HG03135 (cell line): ENCODE results near the gene GBP7.
"Not testable (repeated sequence)": the region's sequence is repeated elsewhere in the genome, so short reads cannot be mapped to it uniquely, and the experiment has no call there.

Source experiments
- ATAC-seq: cut with Tn5 transposase; IDR thresholded peaks from one replicate; pipeline ENCODE4 v1.9.1; 2021; ENCODE audit warnings: mild to moderate bottlenecking, moderate library complexity; ENCODE audit not compliant: unreplicated experiment

Gene GBP7, protein sequence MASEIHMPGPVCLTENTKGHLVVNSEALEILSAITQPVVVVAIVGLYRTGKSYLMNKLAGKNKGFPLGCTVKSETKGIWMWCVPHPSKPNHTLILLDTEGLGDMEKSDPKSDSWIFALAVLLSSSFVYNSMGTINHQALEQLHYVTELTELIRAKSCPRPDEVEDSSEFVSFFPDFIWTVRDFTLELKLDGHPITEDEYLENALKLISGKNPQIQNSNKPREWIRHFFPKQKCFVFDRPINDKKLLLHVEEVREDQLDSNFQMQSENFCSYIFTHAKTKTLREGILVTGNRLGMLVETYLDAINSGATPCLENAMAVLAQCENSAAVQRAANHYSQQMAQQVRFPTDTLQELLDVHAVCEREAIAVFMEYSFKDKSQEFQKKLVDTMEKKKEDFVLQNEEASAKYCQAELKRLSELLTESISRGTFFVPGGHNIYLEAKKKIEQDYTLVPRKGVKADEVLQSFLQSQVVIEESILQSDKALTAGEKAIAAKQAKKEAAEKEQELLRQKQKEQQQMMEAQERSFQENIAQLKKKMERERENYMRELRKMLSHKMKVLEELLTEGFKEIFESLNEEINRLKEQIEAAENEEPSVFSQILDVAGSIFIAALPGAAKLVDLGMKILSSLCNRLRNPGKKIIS

DNA sequence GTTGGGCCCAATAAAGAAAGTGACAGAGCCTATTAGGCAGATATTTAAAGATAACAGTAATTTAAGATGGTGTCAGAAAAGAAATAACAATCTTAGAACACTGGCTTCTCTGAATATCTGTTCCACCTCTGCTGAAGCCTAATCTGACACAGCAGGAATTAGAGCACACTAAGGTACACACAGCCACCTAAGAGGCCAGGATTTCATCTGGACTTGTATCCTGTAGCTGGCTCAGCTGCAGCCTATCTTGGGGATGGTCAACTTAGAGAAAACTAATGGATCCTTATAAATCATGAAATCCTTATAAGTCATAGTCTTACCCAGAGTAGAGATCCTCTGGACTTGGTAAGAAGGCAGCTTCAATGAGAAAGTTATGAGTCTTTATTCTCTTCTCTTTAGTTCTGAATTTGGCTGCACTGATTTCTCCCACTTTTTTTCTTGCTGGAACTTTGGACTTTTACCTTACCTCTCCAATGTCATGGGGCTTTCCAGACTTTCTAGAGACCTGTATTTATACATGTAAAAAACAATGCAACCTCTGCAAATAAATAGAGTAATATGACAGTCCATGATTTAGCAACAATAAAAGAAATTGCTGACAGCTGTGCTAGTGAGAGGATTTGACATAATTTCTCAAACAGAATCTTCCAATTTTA lies at the start of gene GBP7:
TSS of gene GBP7 (minus strand) at position 403 of the 656 bp plus-strand sequence. CDS start 4,068 bp downstream, outside the sequence.
- ATAC-seq: no peak

DNA sequence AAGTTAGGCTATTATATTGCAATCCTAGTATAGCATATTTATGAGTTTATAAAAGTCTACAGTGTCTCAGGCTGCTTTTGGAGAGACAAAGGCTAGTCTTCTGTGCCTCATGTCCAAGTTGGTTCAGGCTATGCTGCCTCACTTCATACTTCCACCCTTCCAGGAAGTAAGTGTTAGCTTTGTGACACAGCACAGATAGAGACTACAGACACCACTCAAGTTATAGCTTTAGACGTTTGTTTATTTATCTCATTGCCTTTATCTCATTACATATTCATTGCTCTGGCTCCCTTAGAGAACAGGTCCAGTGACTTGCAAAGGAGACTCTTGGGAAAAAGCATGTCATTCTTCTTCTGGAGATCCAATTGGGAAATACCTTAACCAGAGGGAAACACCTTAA lies 45.5 kb upstream of the GBP7 start:
- no peak for ATAC-seq

DNA sequence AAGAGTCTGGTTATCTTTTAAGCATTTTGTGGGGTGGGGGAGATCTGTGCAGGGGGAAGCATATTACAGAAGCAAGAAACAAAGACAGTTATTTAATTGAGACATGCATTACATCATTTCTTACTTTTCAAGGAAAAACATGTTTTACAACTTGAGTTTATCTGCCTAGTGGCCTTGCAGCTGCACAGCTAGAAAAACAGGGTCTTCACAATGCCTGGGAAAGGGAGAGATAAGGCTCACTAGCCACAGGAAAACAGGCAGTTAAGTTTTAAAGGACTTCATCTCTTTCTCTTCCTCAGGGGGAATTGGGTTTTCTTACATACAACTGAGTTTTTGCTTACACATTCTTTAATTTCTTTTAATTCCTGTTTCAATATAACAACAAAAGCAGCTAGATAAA lies 44.0 kb upstream of the GBP7 start:
- ATAC-seq: not testable (repeated sequence)

DNA sequence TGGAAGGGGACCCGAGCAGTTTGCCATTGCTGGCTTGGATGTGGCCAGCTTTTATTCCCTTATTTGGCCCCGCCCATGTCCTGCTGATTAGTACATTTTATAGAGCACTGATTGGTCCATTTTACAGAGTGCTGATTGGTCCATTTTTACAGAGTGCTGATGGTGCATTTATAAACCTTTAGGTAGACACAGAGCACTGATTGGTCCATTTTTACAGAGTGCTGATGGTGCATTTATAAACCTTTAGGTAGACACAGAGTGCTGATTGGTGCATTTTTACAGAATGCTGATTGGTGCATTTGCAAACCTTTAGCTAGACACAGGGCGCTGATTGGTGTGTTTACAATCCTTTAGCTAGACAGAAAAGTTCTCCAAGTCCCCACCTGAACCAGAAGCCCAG lies 43.1 kb upstream of the GBP7 start:
- not testable (repeated sequence) for ATAC-seq

DNA sequence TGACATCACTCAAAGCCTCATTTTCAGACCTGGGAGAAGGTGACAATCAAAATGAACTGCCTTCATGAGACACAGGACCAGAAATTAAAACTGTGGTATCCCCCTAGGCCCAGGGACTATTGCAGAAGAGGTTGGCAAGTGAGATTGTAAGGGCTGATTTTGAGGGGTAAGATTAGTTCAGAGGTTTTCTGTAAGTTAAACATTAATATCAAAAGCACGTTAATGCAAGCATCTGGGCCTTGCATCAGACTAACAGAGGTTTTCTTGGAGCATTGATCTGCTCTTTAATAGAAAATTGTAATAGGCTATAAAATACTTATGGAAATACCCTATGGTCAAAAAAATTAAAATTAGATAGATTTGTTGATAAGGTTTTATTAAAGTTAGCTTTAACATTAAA lies 37.5 kb upstream of the GBP7 start:
- ATAC-seq: no peak

DNA sequence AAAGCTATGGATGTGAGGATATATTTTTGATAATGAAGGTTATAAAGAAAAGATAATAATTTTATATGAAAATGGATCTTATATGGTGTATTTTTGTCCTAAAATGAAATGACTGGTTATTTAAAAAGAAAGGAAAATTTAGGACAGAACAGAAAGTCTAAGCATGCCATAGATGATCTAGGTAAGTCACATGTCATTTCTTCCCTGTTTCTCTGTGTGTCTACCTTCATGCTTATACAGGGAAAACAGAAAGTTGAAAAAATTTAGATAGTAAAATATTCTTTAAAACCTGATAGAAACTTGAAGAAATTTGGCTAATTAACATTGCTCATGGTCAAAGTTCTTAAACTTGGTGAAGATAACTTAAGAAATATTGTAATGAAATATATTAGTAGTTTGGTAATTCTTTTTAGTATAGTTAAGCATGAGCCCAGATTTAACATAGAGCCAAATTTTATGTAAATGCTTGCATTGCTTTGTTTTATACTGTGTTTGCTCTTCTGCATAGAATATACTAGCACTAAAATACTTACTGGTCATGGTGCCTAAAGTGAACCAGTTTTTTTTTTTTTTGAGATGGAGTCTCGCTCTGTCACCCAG lies 35.3 kb upstream of the GBP7 start:
- ATAC-seq: no peak

DNA sequence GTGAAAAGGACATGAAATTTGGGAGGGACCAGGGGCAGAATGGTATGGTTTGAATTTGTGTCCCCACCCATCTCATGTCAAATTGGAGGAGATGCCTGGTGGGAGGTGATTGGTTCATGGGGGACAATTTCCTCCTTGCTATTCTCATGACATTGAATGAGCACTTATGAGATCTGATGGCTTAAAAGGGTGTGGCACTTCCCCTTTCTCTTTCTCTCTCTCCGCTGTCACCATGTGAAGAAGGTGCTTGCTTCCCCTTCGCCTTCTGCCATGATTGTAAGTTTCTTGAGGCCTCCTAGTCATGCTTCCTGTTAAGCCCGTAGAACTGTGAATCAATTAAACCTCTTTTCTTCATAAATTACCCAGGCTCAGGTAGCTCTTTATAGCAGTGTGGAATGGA lies 30.6 kb upstream of the GBP7 start:
- ATAC-seq: no peak

DNA sequence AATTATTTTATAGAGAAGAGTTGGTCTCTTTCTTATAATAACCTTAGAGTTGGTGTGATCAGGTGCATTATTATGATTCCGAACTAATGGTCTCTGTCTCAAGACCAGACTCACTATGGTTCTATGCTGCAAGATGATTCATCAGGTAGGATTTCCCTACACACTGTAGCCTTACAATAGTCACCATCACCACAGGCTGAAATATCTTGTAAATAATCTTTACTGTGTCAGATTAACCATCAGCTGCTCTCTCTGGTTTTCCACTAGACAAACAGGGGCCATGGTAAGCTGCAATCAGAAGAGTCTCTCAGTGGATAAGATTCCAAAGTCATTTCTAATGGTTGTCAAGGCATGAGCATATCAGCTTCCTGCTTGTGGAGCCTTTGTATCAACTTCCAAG lies 27.4 kb upstream of the GBP7 start:
- ATAC-seq: no peak

DNA sequence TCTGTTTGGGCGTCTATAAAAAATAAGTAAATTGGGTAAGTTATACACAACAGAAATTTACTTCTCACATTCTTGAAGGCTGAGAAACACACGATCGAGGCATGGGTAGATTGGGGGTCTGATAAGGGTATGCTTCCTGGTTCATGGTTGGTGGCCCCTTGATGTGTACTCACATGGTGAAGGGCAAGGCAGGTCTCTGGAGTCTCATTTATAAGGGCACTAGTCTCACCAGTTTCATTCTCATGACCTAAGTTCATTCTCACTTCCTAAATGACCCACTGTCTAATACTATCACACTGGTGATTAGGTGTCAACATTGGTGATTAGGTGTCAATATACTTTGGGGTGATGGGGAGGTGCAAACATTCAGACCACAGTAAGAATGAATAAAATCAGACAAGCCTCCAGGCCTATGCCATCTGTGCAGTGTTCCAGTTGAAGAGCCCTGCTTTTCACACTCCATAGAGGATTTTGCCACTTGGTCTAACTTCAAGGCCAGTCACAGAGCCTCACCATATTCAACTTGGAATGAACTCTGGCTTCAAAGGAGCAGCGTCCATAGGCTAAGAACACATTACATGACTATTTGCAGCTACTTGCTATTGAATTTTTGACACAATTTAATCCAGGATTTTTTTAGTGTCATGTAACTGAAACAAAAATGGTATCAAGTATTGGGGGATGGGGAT lies 25.4 kb upstream of the GBP7 start:
- peak; percentile 75 for ATAC-seq

DNA sequence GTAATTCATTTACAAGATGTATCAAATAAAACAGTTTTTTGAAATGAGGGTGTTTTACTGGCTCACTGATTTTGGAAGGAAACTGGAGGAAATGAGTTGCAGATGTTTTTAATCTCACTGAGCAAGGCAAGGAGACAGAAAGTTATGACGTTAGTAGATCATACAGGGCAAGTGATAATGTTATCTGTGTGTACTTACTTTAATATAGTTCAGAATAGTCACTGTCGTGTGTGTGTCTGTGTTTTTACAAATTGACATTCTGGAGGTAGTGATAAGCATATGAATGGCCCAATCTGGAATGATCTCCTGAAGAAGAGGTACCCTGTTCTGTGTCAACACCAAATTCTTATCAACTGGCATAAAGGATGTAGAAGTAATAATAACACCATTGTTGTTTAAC lies 24.9 kb upstream of the GBP7 start:
- ATAC-seq: no peak

DNA sequence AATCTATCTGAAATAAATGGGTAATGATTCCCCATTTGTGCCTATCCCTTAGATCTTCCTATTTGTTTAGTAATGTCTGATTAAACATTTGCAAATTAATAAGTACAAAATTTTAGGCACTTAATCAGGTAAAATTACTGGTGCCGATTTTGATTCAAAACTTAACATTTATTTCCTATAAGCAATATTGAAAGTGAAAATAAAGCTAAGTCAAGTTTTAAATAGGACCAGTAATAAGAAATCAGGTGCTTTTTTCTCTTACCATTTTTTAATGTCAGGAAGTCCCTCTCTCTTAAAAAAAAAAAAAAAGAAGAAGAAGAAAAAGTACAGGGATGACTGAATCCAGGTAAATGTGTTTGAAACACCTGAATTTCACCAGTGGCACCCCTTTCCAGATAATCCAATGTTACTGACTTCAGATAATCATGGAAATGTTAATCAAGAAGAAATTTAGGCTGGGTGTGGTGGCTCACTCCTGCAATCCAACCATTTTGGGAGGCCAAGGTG lies 23.8 kb upstream of the GBP7 start:
- ATAC-seq: no peak

DNA sequence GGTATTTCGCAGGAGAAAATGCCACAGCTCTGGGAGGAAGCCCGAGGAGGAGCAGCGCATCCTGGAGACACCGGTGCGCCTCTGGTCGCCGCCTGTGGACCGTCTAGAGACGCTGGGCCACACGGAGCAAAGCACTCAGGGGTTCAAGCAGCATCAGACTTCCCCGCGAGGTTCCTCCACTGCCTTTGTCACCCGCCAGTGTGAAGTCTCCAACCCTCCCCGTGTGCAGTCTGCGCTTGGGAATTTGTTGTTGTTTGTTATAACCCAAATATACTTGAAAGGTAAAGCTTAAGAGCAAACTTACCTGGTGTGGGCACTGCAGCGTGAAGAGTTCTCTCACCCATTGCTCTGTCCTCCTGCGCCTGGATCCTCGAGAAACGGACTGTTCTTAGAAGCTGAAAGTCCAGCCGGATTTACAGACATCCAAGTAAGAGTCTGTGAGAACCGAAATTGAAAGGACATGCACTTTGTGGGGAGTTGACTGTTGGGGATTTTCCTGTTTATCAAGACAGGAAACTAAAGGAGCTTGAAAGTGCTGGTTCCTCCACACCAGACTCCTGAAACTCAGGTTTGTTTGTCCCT lies 22.8 kb upstream of the GBP7 start, which contains the start of gene GBP4:
TSS of gene GBP4 (minus strand) at position 452 of the 582 bp plus-strand sequence. CDS start at position 344, 108 bp downstream.
- no peak for ATAC-seq

DNA sequence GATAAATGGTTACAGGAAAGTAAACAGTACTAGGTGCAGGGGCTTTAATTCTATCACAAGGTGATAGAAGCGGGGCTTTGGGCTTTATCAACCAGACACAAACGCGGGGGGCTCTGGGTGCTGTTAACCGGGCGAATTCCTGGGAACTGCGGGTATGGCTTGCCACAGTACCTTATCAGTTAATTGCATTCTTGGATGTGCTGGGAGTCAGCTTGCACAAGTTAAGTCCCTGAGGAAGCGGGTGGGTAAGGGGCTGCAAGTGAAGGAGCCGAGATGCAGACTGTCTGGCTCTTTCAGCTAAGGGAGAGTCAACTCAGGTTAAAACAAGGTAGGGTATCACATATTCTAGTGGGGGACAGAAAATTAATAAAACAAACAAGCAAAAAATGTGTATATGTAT lies 22.3 kb upstream of the GBP7 start:
- no peak for ATAC-seq

DNA sequence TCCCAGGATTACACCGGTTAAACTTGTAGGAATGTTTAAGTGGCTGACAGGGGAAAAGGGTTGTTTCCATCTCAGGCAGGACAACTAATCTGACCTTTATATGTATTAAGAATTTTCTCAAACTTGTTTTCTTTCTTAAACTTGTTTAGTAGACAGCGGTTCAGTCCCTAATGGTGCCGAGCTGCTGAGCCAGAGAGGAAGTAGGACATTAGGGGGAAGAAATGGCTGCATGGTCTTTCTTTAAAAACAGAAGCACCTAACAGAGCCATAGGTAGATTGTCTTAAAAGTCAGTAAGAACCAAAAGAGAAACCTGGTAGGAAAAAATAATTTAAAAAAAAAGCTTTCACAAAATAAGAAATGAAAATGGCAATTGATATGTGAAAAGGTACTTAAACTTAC lies 19.7 kb upstream of the GBP7 start:
- ATAC-seq: no peak

DNA sequence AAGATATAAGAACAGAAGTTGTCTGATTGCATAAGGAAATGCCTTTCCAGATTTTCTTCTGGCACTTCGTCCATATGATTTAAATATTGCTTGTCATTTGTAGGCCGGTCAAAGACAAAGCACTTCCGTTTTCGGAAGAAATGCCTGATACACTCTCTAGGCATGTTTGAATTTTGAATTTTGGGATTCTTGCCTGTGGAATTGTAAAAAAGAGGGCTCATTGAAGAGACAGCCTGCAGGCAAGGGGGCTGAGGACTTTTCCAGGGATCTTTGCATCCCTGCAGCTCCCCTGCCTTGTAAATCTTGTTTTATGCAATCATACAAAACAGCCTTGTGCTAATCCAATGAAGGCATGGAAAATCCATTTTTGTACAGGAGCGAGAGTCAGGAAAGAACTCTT lies 15.5 kb upstream of the GBP7 start:
- no peak for ATAC-seq

DNA sequence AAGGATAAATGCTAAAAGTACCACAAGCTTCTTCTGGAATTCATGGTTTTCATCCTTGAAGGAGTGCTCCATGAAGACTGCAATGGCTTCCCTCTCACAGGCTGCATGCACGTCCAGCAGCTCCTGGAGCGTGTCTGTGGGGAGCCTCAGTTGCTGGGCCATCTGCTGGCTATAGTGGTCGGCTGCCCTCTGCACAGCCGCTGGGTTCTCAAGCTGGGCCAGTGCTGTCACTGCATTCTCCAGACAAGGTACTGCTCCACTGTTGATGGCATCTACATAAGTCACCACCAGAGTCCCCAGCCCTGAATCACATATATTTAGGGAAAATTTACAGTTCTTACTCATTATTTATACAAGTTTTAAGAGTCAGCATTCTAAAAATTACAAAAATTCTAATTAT lies 14.2 kb upstream of the GBP7 start:
- ATAC-seq: no peak

DNA sequence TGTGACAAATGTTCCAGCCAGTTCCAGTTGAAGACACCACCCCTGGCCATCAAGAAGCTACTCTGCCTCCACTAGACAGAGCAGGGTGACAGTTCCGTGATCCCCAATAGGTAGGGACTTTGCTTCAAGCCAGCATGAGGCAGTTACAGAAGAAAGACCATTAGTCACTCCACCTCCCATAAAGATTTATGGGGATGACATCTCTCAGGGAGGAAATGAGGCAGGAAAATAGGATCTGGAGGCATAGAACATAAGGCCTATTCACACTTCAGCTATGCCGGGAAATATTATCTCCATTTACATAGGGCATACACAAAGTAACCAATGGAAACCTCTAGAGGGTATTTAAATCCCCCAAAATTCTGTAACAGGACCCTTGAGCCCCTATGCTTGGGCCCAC lies 3.5 kb upstream of the GBP7 start:
- ATAC-seq: no peak

DNA sequence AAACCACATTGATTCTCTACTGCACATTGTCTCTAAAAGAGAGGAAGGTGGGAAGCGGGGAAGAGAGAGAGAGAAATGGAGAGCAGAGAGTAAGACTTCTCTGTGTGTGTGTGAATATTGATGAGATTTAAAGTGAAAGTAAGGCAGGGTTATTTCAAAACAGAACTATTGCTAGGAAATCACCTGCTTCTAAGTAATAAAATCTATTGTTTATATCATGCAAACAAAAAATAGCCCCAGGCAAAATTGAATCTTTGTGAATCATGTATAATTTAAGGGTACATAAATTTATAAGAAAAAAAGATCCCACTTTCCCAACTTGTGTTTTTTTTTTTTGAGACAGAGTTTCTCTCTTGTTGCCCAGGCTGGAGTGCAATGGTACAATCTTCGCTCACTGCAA lies 1.2 kb upstream of the GBP7 start:
- no peak for ATAC-seq

DNA sequence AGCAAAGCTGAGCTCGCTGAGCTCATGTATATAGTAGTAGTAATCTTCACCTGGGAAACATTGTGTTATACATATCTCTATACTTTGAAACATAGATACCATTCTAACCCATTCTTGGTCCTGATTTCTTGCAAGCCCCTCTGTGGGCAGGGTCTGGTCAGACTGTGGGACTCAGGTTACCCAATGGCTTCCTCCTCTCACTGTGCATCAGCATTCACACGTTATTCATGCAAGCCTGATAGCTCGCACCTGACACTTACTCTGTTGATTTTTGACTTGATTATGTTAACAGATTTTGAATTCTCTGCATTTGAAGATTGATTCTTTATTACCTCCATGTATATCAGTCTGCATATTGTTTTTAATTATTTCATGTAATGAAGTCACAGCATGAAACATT lies 1.3 kb downstream of the GBP7 start:
- ATAC-seq: no peak

DNA sequence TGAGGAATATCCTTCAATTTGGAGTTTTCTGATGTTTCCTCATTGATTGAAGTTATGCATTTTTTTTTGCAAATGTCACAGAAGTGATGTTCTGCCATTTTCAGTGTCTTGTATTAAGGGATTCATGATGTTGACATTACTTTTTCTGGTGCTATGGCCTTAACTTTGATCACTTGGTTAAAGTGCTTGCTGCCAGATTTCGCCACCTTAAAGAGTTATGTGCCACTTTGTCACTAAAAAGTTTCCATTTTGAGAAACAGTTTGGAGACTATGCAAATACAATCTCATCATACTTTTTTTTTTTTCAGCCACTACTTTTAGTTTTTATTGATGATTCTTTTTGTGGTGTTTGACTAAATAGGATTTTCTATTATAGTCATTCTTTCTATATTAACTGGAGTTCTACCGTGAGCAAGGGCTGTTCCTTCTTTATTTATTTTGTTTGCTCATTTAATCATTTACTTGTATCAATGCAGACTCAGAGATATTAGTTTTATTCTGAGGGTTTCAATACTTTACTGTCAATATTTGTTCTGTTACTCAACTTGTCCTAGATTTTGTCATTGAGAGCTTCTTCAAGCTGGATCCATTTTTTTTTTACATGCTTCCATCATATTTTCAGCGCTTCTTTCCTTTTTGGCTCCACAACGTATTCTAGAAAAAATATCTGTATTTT lies 3.2 kb downstream of the GBP7 start:
- no peak for ATAC-seq
